ENCODE results near the gene PBXIP1. TPM values are rescaled to one million over a fixed set of nuclear protein-coding genes. Genes with fewer than 3 reads are reported as not detected.

PBXIP1 gene
- total and polyA plus RNA-seq, 2 of the 13 experiments (the other 11 are each of a cell fraction or from before 2014, with no cell fraction given) = 16.3 to 31.9 TPM

DNA sequence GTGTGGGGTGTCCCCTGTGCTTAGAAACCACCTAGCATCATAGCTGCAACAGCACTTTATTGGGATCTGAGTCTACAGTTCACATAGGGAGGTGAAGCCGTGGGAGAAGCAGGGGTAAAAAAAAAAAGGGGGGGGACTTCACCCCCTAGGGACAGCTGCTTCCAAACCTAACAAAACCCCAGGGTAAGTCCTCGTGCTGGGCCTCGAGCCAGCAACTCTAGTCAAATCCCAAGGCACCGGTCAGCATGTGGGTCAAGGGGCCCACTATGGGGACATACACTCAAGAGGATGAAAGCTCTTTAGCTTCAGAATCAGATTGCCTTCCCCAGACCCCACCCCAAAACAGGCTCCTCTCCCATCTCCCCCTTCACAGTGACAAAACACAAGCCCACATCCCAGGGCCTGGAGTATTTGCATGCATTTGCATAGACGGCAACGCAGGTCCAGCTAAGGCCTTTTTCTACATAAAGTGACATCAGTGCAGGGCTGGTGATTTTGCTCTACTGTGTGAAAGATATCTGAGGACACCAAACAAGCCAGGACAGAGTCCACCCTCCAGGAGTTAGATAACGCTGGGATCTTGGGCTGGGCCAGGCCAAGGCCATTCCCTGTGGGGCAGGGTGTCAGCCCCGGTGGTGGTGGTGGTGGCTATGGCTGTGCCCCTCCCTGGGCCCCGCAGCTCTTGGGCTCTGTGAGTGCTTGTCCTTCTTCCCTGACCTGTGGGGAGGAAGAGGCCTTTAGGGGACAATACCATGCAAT, 11.3 kb downstream of the PBXIP1 start (continued):
- TF ChIP-seq, protein P1, sequence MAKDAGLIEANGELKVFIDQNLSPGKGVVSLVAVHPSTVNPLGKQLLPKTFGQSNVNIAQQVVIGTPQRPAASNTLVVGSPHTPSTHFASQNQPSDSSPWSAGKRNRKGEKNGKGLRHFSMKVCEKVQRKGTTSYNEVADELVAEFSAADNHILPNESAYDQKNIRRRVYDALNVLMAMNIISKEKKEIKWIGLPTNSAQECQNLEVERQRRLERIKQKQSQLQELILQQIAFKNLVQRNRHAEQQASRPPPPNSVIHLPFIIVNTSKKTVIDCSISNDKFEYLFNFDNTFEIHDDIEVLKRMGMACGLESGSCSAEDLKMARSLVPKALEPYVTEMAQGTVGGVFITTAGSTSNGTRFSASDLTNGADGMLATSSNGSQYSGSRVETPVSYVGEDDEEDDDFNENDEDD (CRISPR knock-in tag; IDR thresholded peaks at IDR 0.05; ENCODE audit: borderline replicate concordance) = no peak
- peak; percentile 90 for TF ChIP-seq RARA (CRISPR knock-in tag; IDR thresholded peaks at IDR 0.05)
- TF ChIP-seq, protein P2, sequence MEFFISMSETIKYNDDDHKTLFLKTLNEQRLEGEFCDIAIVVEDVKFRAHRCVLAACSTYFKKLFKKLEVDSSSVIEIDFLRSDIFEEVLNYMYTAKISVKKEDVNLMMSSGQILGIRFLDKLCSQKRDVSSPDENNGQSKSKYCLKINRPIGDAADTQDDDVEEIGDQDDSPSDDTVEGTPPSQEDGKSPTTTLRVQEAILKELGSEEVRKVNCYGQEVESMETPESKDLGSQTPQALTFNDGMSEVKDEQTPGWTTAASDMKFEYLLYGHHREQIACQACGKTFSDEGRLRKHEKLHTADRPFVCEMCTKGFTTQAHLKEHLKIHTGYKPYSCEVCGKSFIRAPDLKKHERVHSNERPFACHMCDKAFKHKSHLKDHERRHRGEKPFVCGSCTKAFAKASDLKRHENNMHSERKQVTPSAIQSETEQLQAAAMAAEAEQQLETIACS (CRISPR knock-in tag; IDR thresholded peaks at IDR 0.05) = no peak
- no peak for TF ChIP-seq ZSCAN20 (CRISPR knock-in tag; IDR thresholded peaks at IDR 0.05; ENCODE audit: borderline replicate concordance)
- TF ChIP-seq, protein P3, sequence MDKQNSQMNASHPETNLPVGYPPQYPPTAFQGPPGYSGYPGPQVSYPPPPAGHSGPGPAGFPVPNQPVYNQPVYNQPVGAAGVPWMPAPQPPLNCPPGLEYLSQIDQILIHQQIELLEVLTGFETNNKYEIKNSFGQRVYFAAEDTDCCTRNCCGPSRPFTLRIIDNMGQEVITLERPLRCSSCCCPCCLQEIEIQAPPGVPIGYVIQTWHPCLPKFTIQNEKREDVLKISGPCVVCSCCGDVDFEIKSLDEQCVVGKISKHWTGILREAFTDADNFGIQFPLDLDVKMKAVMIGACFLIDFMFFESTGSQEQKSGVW (CRISPR knock-in tag; IDR thresholded peaks at IDR 0.05; ENCODE audit: borderline replicate concordance) = no peak; the same call in 1 of the 2 replicates
- no peak for TF ChIP-seq MEIS1 (CRISPR knock-in tag; IDR thresholded peaks at IDR 0.05; ENCODE audit: borderline replicate concordance)
- TF ChIP-seq TMF1 (CRISPR knock-in tag; IDR thresholded peaks at IDR 0.05; ENCODE audit: low read depth) = no peak
- TF ChIP-seq ZEB1 (IDR thresholded peaks at IDR 0.05; ENCODE audit: insufficient replicate concordance, low read depth) = no peak
- TF ChIP-seq, protein P4, sequence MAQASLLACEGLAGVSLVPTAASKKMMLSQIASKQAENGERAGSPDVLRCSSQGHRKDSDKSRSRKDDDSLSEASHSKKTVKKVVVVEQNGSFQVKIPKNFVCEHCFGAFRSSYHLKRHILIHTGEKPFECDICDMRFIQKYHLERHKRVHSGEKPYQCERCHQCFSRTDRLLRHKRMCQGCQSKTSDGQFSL (CRISPR knock-in tag; IDR thresholded peaks at IDR 0.05) = no peak
- no peak for TF ChIP-seq EHMT2 (IDR thresholded peaks at IDR 0.05; ENCODE audit: borderline replicate concordance, low read depth, low read length)
- no peak for TF ChIP-seq JUNB (CRISPR knock-in tag; IDR thresholded peaks at IDR 0.05; ENCODE audit: borderline replicate concordance)
- TF ChIP-seq, protein P5, sequence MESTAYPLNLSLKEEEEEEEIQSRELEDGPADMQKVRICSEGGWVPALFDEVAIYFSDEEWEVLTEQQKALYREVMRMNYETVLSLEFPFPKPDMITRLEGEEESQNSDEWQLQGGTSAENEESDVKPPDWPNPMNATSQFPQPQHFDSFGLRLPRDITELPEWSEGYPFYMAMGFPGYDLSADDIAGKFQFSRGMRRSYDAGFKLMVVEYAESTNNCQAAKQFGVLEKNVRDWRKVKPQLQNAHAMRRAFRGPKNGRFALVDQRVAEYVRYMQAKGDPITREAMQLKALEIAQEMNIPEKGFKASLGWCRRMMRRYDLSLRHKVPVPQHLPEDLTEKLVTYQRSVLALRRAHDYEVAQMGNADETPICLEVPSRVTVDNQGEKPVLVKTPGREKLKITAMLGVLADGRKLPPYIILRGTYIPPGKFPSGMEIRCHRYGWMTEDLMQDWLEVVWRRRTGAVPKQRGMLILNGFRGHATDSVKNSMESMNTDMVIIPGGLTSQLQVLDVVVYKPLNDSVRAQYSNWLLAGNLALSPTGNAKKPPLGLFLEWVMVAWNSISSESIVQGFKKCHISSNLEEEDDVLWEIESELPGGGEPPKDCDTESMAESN (CRISPR knock-in tag; conservative IDR thresholded peaks at IDR 0.05) = peak; percentile 69; the same call in 1 of the 2 replicates
- TF ChIP-seq ZNF530 (CRISPR knock-in tag; IDR thresholded peaks at IDR 0.05; ENCODE audit: low read depth) = no peak
- no peak for TF ChIP-seq MBD4 (IDR thresholded peaks at IDR 0.05; ENCODE audit: borderline replicate concordance, low read length)
- no peak for TF ChIP-seq ZNF256 (CRISPR knock-in tag; conservative IDR thresholded peaks at IDR 0.05)
- TF ChIP-seq MZF1 (CRISPR knock-in tag; IDR thresholded peaks at IDR 0.05; ENCODE audit: borderline replicate concordance) = no peak
- 0 out of 2 replicates have a peak, but pooled peaks have one; percentile 10 for TF ChIP-seq MIER2 (CRISPR knock-in tag; IDR thresholded peaks at IDR 0.05)
- no peak for TF ChIP-seq ZNF619 (CRISPR knock-in tag; IDR thresholded peaks at IDR 0.05)
- TF ChIP-seq MBNL3 (CRISPR knock-in tag; conservative IDR thresholded peaks at IDR 0.05) = no peak
- TF ChIP-seq SP5 (CRISPR knock-in tag; IDR thresholded peaks at IDR 0.05; ENCODE audit: borderline replicate concordance, low read depth) = peak; percentile 86
